ENCODE measurements around the gene CAPN9. TPM values are rescaled to one million over a fixed set of nuclear protein-coding genes. Genes with fewer than 3 reads are reported as not detected.

The CAPN9 gene
- total RNA-seq, 1 donor from 2014 or later = 8.7 TPM

DNA sequence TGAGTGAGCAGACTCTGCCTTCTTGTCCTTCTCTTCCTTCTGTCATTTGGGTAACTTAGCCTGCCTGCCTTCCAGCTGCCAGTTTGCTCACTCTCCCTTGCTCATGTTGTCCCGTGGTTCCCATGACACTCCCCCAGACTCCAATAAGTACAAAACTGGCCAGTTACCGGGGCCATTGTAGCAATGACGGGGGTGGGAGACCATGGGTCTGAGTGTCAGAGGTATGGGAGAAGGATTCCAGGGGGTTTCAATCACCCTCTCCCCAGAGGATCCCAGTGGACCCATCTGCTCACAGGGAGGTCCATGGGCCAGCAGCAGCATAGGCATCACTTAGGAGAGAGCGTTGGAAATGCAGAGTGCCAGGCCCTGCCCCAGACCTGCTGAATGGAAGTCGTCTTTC, 51.3 kb downstream of the CAPN9 start:
- H3K4me1 Mint-ChIP-seq (ENCODE audit: low read depth) = peaks cover 19% of the 10 kb centered on the region
- H3K36me3 Mint-ChIP-seq (ENCODE audit: insufficient read depth) = peaks cover 1% of the 10 kb centered on the region
- no peak overlapping the region for H3K4me3 Mint-ChIP-seq (ENCODE audit: low read depth)
- no peaks in the 10 kb centered on the region for H3K9me3 Mint-ChIP-seq (ENCODE audit: low read depth)
- no peaks in the 10 kb centered on the region for H3K27me3 Mint-ChIP-seq
- DNase-seq (ENCODE audit: low spot score, unreplicated experiment) = no peak
- TF ChIP-seq, protein P1, sequence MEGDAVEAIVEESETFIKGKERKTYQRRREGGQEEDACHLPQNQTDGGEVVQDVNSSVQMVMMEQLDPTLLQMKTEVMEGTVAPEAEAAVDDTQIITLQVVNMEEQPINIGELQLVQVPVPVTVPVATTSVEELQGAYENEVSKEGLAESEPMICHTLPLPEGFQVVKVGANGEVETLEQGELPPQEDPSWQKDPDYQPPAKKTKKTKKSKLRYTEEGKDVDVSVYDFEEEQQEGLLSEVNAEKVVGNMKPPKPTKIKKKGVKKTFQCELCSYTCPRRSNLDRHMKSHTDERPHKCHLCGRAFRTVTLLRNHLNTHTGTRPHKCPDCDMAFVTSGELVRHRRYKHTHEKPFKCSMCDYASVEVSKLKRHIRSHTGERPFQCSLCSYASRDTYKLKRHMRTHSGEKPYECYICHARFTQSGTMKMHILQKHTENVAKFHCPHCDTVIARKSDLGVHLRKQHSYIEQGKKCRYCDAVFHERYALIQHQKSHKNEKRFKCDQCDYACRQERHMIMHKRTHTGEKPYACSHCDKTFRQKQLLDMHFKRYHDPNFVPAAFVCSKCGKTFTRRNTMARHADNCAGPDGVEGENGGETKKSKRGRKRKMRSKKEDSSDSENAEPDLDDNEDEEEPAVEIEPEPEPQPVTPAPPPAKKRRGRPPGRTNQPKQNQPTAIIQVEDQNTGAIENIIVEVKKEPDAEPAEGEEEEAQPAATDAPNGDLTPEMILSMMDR (IDR thresholded peaks at IDR 0.05; ENCODE audit: unreplicated experiment) = no peak
- peak overlapping the region; percentile 89 for H3K27ac Mint-ChIP-seq

GRCh38 chr1:230800891-230801840, 54.0 kb downstream of the CAPN9 start:
- H3K9me3 Mint-ChIP-seq (ENCODE audit: low read depth) = no peaks in the 10 kb centered on the region
- no peaks in the 10 kb centered on the region for H3K27me3 Mint-ChIP-seq
- H3K4me3 Mint-ChIP-seq (ENCODE audit: low read depth) = no peak overlapping the region
- H3K4me1 Mint-ChIP-seq (ENCODE audit: low read depth) = peaks cover 3% of the 10 kb centered on the region
- H3K27ac Mint-ChIP-seq = no peak overlapping the region
- TF ChIP-seq, protein P1 (IDR thresholded peaks at IDR 0.05; ENCODE audit: unreplicated experiment) = no peak
- DNase-seq (ENCODE audit: low spot score, unreplicated experiment) = no peak
- H3K36me3 Mint-ChIP-seq (ENCODE audit: insufficient read depth) = peaks cover 2% of the 10 kb centered on the region

- Mint-ChIP-seq H3K4me1 (ENCODE audit: low read depth) (no peaks in the 10 kb centered on the region), H3K36me3 (ENCODE audit: insufficient read depth) (peaks cover 2% of the 10 kb centered on the region), H3K4me3 (ENCODE audit: low read depth) (no peak overlapping the region), H3K27me3 (peaks cover 3% of the 10 kb centered on the region), H3K9me3 (ENCODE audit: low read depth) (no peaks in the 10 kb centered on the region), H3K27ac (no peak overlapping the region)
- DNase-seq (ENCODE audit: low spot score, unreplicated experiment) = no peak
- TF ChIP-seq, protein P1 (IDR thresholded peaks at IDR 0.05; ENCODE audit: unreplicated experiment) = no peak
Observed at GRCh38 chr1:230804396-230804795, 57.2 kb downstream of the CAPN9 start.

DNA sequence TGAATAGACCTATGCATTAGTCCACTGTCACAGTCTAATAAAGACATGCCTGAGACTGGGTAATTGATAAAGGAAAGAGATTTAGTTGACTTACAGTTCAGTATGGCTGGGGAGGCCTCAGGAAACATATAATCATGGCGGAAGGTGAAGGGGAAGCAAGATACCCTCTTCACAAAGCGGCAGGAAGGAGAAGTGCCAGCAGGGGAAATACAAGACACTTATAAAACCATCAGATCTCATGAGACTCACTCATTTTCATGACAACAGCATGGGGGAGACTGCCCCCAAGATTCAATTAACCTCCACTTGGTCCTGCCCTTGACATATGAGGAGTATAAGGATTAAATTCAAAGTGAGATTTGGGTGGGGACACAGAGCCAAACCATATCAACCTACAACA, 59.4 kb downstream of the CAPN9 start:
- H3K36me3 Mint-ChIP-seq (ENCODE audit: insufficient read depth) = peaks cover 2% of the 10 kb centered on the region
- peaks cover 3% of the 10 kb centered on the region for H3K27me3 Mint-ChIP-seq
- H3K4me1 Mint-ChIP-seq (ENCODE audit: low read depth) = no peaks in the 10 kb centered on the region
- no peak overlapping the region for H3K4me3 Mint-ChIP-seq (ENCODE audit: low read depth)
- TF ChIP-seq, protein P1 (IDR thresholded peaks at IDR 0.05; ENCODE audit: unreplicated experiment) = no peak
- peaks cover 2% of the 10 kb centered on the region for H3K9me3 Mint-ChIP-seq (ENCODE audit: low read depth)
- H3K27ac Mint-ChIP-seq = no peak overlapping the region
- no peak for DNase-seq (ENCODE audit: low spot score, unreplicated experiment)

DNA sequence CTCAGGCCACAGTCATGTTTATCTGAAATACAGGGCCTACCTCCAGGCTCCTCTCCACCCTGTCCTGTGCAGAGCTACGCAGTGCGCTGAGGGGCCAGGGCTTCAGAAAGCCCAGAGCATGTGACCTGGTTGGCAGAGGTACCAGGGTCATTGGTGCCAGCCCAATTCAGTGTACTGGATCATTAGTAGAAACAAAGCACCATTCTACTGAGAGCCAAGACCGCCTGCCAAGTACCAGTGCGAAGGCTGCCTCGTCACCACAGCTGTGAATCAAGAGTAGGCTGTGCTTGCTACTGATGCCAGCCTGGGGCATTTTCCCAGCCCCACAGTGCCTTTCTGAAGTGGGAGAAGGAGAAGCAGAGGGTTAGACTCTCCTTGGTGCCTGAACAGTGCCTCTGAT, 59.8 kb downstream of the CAPN9 start:
- DNase-seq (ENCODE audit: low spot score, unreplicated experiment) = no peak
- TF ChIP-seq, protein P1 (IDR thresholded peaks at IDR 0.05; ENCODE audit: unreplicated experiment) = no peak
- H3K27me3 Mint-ChIP-seq = peaks cover 3% of the 10 kb centered on the region
- H3K36me3 Mint-ChIP-seq (ENCODE audit: insufficient read depth) = peaks cover 2% of the 10 kb centered on the region
- H3K4me3 Mint-ChIP-seq (ENCODE audit: low read depth) = no peak overlapping the region
- no peaks in the 10 kb centered on the region for H3K4me1 Mint-ChIP-seq (ENCODE audit: low read depth)
- H3K9me3 Mint-ChIP-seq (ENCODE audit: low read depth) = peaks cover 4% of the 10 kb centered on the region
- no peak overlapping the region for H3K27ac Mint-ChIP-seq
